B cell (primary cell): ENCODE results near the gene PPP2R5B. TPM values are rescaled to one million over a fixed set of nuclear protein-coding genes. Genes with fewer than 3 reads are reported as not detected.

Experiments used
- ATAC-seq: fragments of 200-7000 bp; cut with Tn5 transposase; one replicate; pipeline ENCODE4 v1.10.0; 2021; ENCODE audit warnings: low read depth, mild to moderate bottlenecking, moderate number of reproducible peaks, moderate library complexity
- CTCF ChIA-PET: fragments of 350-600 bp; sonication (Branson Sonifier 250); formaldehyde crosslinking; loops from one replicate; lab custom pipeline; 2021; ENCODE audit warnings: antibody characterized with exemption, inconsistent platforms; lab: Charles Lee
- POLR2A ChIA-PET: fragments of 350-600 bp; sonication (Branson Sonifier 250); formaldehyde crosslinking; loops from one replicate; lab custom pipeline; 2021; ENCODE audit warnings: antibody characterized with exemption; lab: Charles Lee
- DNase-seq: peaks from one replicate; pipeline ENCODE4 v3.0.0; 2013
- H2AFZ ChIP-seq: 2 replicates; pipeline ENCODE4 v1.6.1; 2012; ENCODE audit warnings: mild to moderate bottlenecking, low read depth, low read length; ENCODE audit not compliant: insufficient read depth, poor library complexity, severe bottlenecking
- H3K27ac ChIP-seq, 2 donors: 1 replicate in 1 of 2; 2 replicates in 1 of 2; pipeline ENCODE4 v1.5.1; 2012 to 2013; ENCODE audit warnings: low read length in 2 of 2, mild to moderate bottlenecking in 2 of 2, moderate library complexity in 1 of 2
- H3K27me3 ChIP-seq, 4 experiments: fragments of 200-600 bp in 1 of 4; sonication (generic) in 1 of 4; replicated peaks in 1 of 4; 1 replicate in 2 of 4; 2 replicates in 2 of 4; pipeline versions ENCODE4 v1.6.1 to v1.7.0; 2013 to 2016; ENCODE audit warnings: low read length in 3 of 4, mild to moderate bottlenecking in 2 of 4, mixed read lengths in 1 of 4, moderate library complexity in 1 of 4; ENCODE audit not compliant: insufficient read depth in 4 of 4, control insufficient read depth in 3 of 4; ENCODE audit errors: control extremely low read depth in 1 of 4
- H3K36me3 ChIP-seq, 2 experiments: replicated peaks in 1 of 2; 1 replicate in 1 of 2; 2 replicates in 1 of 2; pipeline versions ENCODE4 v1.6.1 to v1.7.1; 2013; ENCODE audit warnings: low read length in 1 of 2; ENCODE audit not compliant: insufficient read depth in 2 of 2, control insufficient read depth in 1 of 2; ENCODE audit errors: control extremely low read depth in 1 of 2, extremely low read depth in 1 of 2
- H3K4me1 ChIP-seq, 2 donors: fragments of 200-600 bp in 1 of 2; sonication (generic) in 1 of 2; 1 replicate in 1 of 2; 2 replicates in 1 of 2; pipeline versions ENCODE4 v1.5.1 to v1.6.1; 2013 to 2017; ENCODE audit warnings: low read length in 2 of 2; ENCODE audit not compliant: control insufficient read depth in 2 of 2, insufficient read depth in 2 of 2
- H3K4me2 ChIP-seq: replicated peaks from 2 replicates; pipeline ENCODE3; 2012; ENCODE audit warnings: mild to moderate bottlenecking, low read depth, low read length; ENCODE audit not compliant: poor library complexity, severe bottlenecking
- H3K4me3 ChIP-seq, 5 experiments: fragments of 200-600 bp in 1 of 5; sonication (generic) in 1 of 5; 1 replicate in 3 of 5; 2 replicates in 2 of 5; pipeline versions ENCODE4 v1.5.1 to v1.7.0; 2011 to 2016; ENCODE audit warnings: low read length in 4 of 5, mild to moderate bottlenecking in 4 of 5, low read depth in 2 of 5, control low read depth in 1 of 5, moderate library complexity in 1 of 5; ENCODE audit not compliant: insufficient read depth in 1 of 5; ENCODE audit errors: control extremely low read depth in 1 of 5, extremely low read depth in 1 of 5
- H3K79me2 ChIP-seq: fragments of 200-600 bp; sonication (generic); one replicate; pipeline ENCODE4 v1.6.0; 2016; ENCODE audit warnings: low read length; ENCODE audit not compliant: control insufficient read depth, insufficient read depth
- H3K9ac ChIP-seq: fragments of 200-600 bp; sonication (generic); 2 replicates; pipeline ENCODE4 v1.6.1; 2017; ENCODE audit warnings: mild to moderate bottlenecking, low read length, moderate library complexity
- H3K9me3 ChIP-seq, 3 donors: one replicate each; pipeline versions ENCODE4 v1.6.1 to v1.7.1; 2013; ENCODE audit warnings: low read length in 2 of 3; ENCODE audit not compliant: control insufficient read depth in 2 of 3, insufficient read depth in 1 of 3; ENCODE audit errors: control extremely low read depth in 1 of 3
- H4K20me1 ChIP-seq: 2 replicates; pipeline ENCODE4 v1.6.0; 2012; ENCODE audit warnings: mild to moderate bottlenecking, low read length; ENCODE audit not compliant: insufficient read depth, control insufficient read depth, poor library complexity, severe bottlenecking
- H3K27ac Mint-ChIP-seq: one replicate; pipeline ENCODE4 v1.8.0; 2021; ENCODE audit warnings: mixed read lengths
- H3K27me3 Mint-ChIP-seq: one replicate; pipeline ENCODE4 v1.8.0; 2021; ENCODE audit warnings: mixed read lengths
- H3K4me1 Mint-ChIP-seq: one replicate; pipeline ENCODE4 v1.8.0; 2021; ENCODE audit warnings: mixed read lengths
- H3K4me3 Mint-ChIP-seq: one replicate; pipeline ENCODE4 v1.8.0; 2021; ENCODE audit warnings: mixed read lengths
- H3K9me3 Mint-ChIP-seq: one replicate; pipeline ENCODE4 v1.8.0; 2022; ENCODE audit warnings: mixed read lengths; ENCODE audit not compliant: insufficient read depth
- EZH2 ChIP-seq: IDR thresholded peaks from 2 replicates; pipeline ENCODE4 v1.6.1; 2012; ENCODE audit warnings: borderline replicate concordance, low read depth, mild to moderate bottlenecking, moderate library complexity, low read length; ENCODE audit not compliant: insufficient read depth, poor library complexity, severe bottlenecking
- WGBS: methylation state at CpG from one replicate; pipeline ENCODE4 v1.1.5; 2013; ENCODE audit warnings: missing lambda C conversion rate; ENCODE audit not compliant: insufficient coverage; 5-methylcytosine and 5-hydroxymethylcytosine counted together
- intact Hi-C: fragments of 100-400 bp; cut with micrococcal nuclease; formaldehyde crosslinking; loops from one replicate; pipeline ENCODE4 v1.10.0; 2022
- polyA plus RNA-seq: library from polyadenylated mRNA; depleted of rRNA; stranded (reverse); fragments of >200 nt; gene quantifications from 2 replicates; pipeline ENCODE4 v1.2.3, GENCODE V29; 2012
- total RNA-seq, 2 donors: library from RNA; stranded (reverse); fragments of 120-200 nt in 1 of 2; gene quantifications; 1 replicate in 1 of 2; 2 replicates in 1 of 2; pipeline versions ENCODE4 v1.2.3 to v1.2.4, GENCODE V29; 2013 to 2022
- TF ChIP-seq, protein P1 (sequence below): fragments of 200-600 bp; IDR thresholded peaks from one replicate; pipeline ENCODE4 v1.8.0; 2022; ENCODE audit warnings: antibody characterized with exemption, mild to moderate bottlenecking

PPP2R5B gene
- total and polyA plus RNA-seq, 2 donors (not counting 1 experiment from before 2014, with no cell fraction given) = 22.6 to 30.5 TPM

DNA sequence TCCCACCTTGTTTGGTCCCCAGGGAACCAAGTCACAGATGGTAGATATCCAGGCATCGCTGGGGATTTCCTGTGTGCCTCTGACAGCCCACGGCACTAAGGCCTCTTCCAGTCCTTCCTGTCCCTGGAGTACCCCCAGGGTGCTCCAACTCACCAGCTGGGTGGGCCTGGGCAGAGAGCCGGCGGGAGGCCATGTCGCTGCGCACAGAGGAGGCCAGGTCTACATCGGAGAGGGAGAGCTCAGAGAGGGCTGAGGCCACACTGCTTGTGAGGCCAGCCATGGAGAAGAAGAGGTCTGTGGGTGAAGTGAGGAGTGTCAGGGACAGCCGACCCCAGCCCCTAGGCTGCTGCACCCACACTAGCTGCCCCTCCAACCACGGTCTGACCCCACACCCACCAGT lies 12.8 kb upstream of the PPP2R5B start:
- Mint-ChIP-seq H3K4me1 (peaks cover 19% of the 10 kb centered on the region), H3K27me3 (no peaks in the 10 kb centered on the region), H3K9me3 (no peaks in the 10 kb centered on the region), H3K4me3 (no peak overlapping the region), H3K27ac (peak overlapping the region; percentile 41)
- no peaks in the 10 kb centered on the region for H3K27me3 ChIP-seq
- no peaks in the 10 kb centered on the region for H3K9me3 ChIP-seq
- H3K27ac ChIP-seq = no peak overlapping the region
- ATAC-seq = no peak
- ChIA-PET POLR2A (no interaction called here), CTCF (interaction anchor here (0.6 kb wide), 2 partner anchors 118 to 355 kb away, joined by 3 read pairs; no protein-coding TSS in a partner anchor)
- peaks cover 0 to 65% of the 10 kb centered on the region in 2 experiments for H3K36me3 ChIP-seq
- no peak overlapping the region for H3K9ac ChIP-seq
- no peaks in the 10 kb centered on the region for H4K20me1 ChIP-seq
- no peak overlapping the region for H3K4me3 ChIP-seq
- H3K79me2 ChIP-seq = peaks cover 19% of the 10 kb centered on the region
- peaks cover 10 to 17% of the 10 kb centered on the region in 2 donors for H3K4me1 ChIP-seq
- H3K4me2 ChIP-seq = no peak overlapping the region
- no peak for DNase-seq
- 87% methylated on average over 7 of the region's 9 CpGs for WGBS
- TF ChIP-seq, protein P1, sequence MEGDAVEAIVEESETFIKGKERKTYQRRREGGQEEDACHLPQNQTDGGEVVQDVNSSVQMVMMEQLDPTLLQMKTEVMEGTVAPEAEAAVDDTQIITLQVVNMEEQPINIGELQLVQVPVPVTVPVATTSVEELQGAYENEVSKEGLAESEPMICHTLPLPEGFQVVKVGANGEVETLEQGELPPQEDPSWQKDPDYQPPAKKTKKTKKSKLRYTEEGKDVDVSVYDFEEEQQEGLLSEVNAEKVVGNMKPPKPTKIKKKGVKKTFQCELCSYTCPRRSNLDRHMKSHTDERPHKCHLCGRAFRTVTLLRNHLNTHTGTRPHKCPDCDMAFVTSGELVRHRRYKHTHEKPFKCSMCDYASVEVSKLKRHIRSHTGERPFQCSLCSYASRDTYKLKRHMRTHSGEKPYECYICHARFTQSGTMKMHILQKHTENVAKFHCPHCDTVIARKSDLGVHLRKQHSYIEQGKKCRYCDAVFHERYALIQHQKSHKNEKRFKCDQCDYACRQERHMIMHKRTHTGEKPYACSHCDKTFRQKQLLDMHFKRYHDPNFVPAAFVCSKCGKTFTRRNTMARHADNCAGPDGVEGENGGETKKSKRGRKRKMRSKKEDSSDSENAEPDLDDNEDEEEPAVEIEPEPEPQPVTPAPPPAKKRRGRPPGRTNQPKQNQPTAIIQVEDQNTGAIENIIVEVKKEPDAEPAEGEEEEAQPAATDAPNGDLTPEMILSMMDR = no peak
- no peak for TF ChIP-seq EZH2
- no peak overlapping the region for H2AFZ ChIP-seq
- intact Hi-C loops = loop anchor here (10.0 kb wide), 1 partner anchor 203 kb away; the partner anchor contains the start of genes TM7SF2 and ZNHIT2

DNA sequence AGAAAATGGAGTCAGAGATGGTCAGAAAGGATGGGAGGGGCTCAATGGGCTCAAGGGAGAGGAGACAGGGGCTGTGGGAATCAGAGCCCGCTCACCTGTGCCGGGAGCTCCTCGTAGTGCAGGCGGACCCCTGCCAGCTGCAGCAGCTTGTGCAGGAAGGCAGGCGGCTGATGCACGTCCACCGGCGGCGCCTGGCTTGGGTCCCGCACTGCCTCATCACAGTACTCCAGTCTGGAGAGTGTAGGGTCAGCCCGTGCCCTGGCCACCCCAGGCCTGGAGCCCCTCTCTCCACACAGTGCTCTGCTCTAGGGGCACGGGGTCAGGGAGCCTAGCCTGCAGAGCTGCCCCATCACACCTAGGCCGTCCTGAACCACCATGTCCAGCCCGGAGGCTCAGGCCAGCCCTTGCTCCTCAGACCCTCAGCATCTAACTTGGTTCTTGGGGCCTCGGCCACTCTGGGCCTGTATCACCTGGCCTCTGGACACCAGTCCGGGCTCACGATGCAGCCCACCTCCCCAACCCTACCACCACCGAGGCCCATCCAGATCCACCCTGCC lies 11.2 kb upstream of the PPP2R5B start:
- Mint-ChIP-seq H3K9me3 (no peaks in the 10 kb centered on the region), H3K4me1 (peaks cover 34% of the 10 kb centered on the region)

More for the DNA sequence above, 11.2 kb upstream of the PPP2R5B start:
- TF ChIP-seq, protein P1 = no peak
- no peak for TF ChIP-seq EZH2
- no peak for ATAC-seq
- Mint-ChIP-seq H3K4me3 (no peak overlapping the region), H3K27ac (no peak overlapping the region), H3K27me3 (no peaks in the 10 kb centered on the region)
- Histone ChIP-seq H3K4me2 (no peak overlapping the region), H4K20me1 (no peaks in the 10 kb centered on the region), H3K27me3 (no peaks in the 10 kb centered on the region), H3K27ac (no peak overlapping the region), H3K4me1 (peaks cover 19 to 28% of the 10 kb centered on the region in 2 donors), H3K9me3 (no peaks in the 10 kb centered on the region), H3K9ac (no peak overlapping the region), H3K4me3 (no peak overlapping the region), H2AFZ (no peak overlapping the region), H3K79me2 (peaks cover 22% of the 10 kb centered on the region), H3K36me3 (peaks cover 0 to 54% of the 10 kb centered on the region in 2 experiments)
- POLR2A ChIA-PET = no interaction called here
- CTCF ChIA-PET = no interaction called here
- intact Hi-C loops = loop anchor here (10.0 kb wide), 1 partner anchor 202 kb away; the partner anchor contains the start of genes TM7SF2 and ZNHIT2
- DNase-seq = no peak
- WGBS = 93% methylated on average over 18 of the region's 18 CpGs
